Smooth muscle cell of bladder (primary cell): ENCODE measurements around the gene TTC39B. TPM values are rescaled to one million over a fixed set of nuclear protein-coding genes. Genes with fewer than 3 reads are reported as not detected.

Source experiments
- total RNA-seq: library from RNA; depleted of rRNA; stranded (reverse); fragments of >200 nt; gene quantifications from 2 replicates; pipeline ENCODE4 v1.2.3, GENCODE V29; 2014

Gene TTC39B
- total RNA-seq: 10.4 and 11.4 TPM in 2 replicates

GRCh38 chr9:15306757-15307522 is at the start of gene TTC39B:
TTC39B (minus strand) TSS chr9:15307216; CDS start chr9:15307125, 91 bp downstream.

Other genes starting within 250 kb of the TTC39B start
- gene SNAPC3, start 115.7 kb upstream of the TTC39B start, total RNA-seq: 36.1 and 51.6 TPM in 2 replicates
- gene PSIP1, start 203.8 kb upstream of the TTC39B start, total RNA-seq: 27.9 and 28.5 TPM in 2 replicates
- 1.7 and 2.3 TPM in 2 replicates for gene CCDC171, start 245.8 kb upstream of the TTC39B start, total RNA-seq